ENCODE data around the gene LINC01488.

The LINC01488 gene

GRCh38 chr11:69465236-69466000, 16.0 kb upstream of the LINC01488 start:
- Histone ChIP-seq H4K91ac (ENCODE audit: low read depth, low read length) (no peak overlapping the region), H4K12ac (ENCODE audit: low read depth, low read length) (no peak overlapping the region), H2BK120ac (ENCODE audit: insufficient read depth, low read length, poor library complexity) (no peak overlapping the region), H3K79me2 (ENCODE audit: control insufficient read depth, insufficient read depth, low read length, poor library complexity) (no peaks in the 10 kb centered on the region), H3K23ac (ENCODE audit: low read length) (no peak overlapping the region), H2BK12ac (ENCODE audit: low read length) (no peak overlapping the region), H3K4me1 (ENCODE audit: control insufficient read depth in 1 of 2, insufficient read depth in 2 of 2, low read length in 2 of 2) (no peaks in the 10 kb centered on the region), H3K4me3 (ENCODE audit: low read depth, low read length) (no peak overlapping the region), H3K9ac (ENCODE audit: low read length) (no peak overlapping the region), H2AFZ (ENCODE audit: insufficient read depth, low read length, poor library complexity) (no peak overlapping the region), H3K4ac (ENCODE audit: low read depth, low read length) (no peak overlapping the region), H3K18ac (ENCODE audit: low read length) (no peak overlapping the region), H2AK5ac (ENCODE audit: low read length) (no peak overlapping the region), H3K79me1 (ENCODE audit: low read length) (no peaks in the 10 kb centered on the region), H3K36me3 (ENCODE audit: control insufficient read depth in 1 of 2, insufficient read depth in 2 of 2, low read length in 2 of 2) (no peaks in the 10 kb centered on the region), H2BK5ac (ENCODE audit: low read depth, low read length, poor library complexity) (no peak overlapping the region), H3K14ac (ENCODE audit: low read length) (no peak overlapping the region), H3K27me3 (ENCODE audit: insufficient read depth, low read length) (no peaks in the 10 kb centered on the region), H3K27ac (ENCODE audit: low read depth, low read length) (no peak overlapping the region), H4K8ac (ENCODE audit: low read depth, low read length) (no peak overlapping the region), H3K9me3 (ENCODE audit: insufficient read depth, low read depth, low read length) (no peaks in the 10 kb centered on the region), H3K4me2 (ENCODE audit: low read length) (no peak overlapping the region)
- no CpG with 5 or more reads among the region's 17 CpGs for WGBS (ENCODE audit: extremely low coverage, insufficient coverage, insufficient read length)
- DNase-seq = no peak

- no peak overlapping the region for H3K4ac ChIP-seq (ENCODE audit: low read depth, low read length)
Measured at GRCh38 chr11:69466039-69466438, 15.4 kb upstream of the LINC01488 start.

GRCh38 chr11:69467196-69467595, 14.3 kb upstream of the LINC01488 start:
- H3K79me2 ChIP-seq (ENCODE audit: control insufficient read depth, insufficient read depth, low read length, poor library complexity) = no peaks in the 10 kb centered on the region
- H2BK120ac ChIP-seq (ENCODE audit: insufficient read depth, low read length, poor library complexity) = no peak overlapping the region
- no peak overlapping the region for H2BK12ac ChIP-seq (ENCODE audit: low read length)
- no peak for DNase-seq
- H3K27me3 ChIP-seq (ENCODE audit: insufficient read depth, low read length) = no peaks in the 10 kb centered on the region
- H4K8ac ChIP-seq (ENCODE audit: low read depth, low read length) = no peak overlapping the region
- H3K4me2 ChIP-seq (ENCODE audit: low read length) = no peak overlapping the region
- H2AFZ ChIP-seq (ENCODE audit: insufficient read depth, low read length, poor library complexity) = no peak overlapping the region
- WGBS (ENCODE audit: extremely low coverage, insufficient coverage, insufficient read length) = no CpG with 5 or more reads among the region's 4 CpGs
- no peak overlapping the region for H3K4ac ChIP-seq (ENCODE audit: low read depth, low read length)
- no peaks in the 10 kb centered on the region for H3K79me1 ChIP-seq (ENCODE audit: low read length)
- no peak overlapping the region for H3K9ac ChIP-seq (ENCODE audit: low read length)
- no peak overlapping the region for H2AK5ac ChIP-seq (ENCODE audit: low read length)
- no peak overlapping the region for H3K23ac ChIP-seq (ENCODE audit: low read length)
- H4K91ac ChIP-seq (ENCODE audit: low read depth, low read length) = no peak overlapping the region
- no peak overlapping the region for H2BK5ac ChIP-seq (ENCODE audit: low read depth, low read length, poor library complexity)
- no peak overlapping the region for H3K14ac ChIP-seq (ENCODE audit: low read length)
- no peak overlapping the region for H3K4me3 ChIP-seq (ENCODE audit: low read depth, low read length)
- no peaks in the 10 kb centered on the region for H3K4me1 ChIP-seq (ENCODE audit: control insufficient read depth in 1 of 2, insufficient read depth in 2 of 2, low read length in 2 of 2)
- no peaks in the 10 kb centered on the region for H3K36me3 ChIP-seq (ENCODE audit: control insufficient read depth in 1 of 2, insufficient read depth in 2 of 2, low read length in 2 of 2)
- H4K12ac ChIP-seq (ENCODE audit: low read depth, low read length) = no peak overlapping the region
- H3K27ac ChIP-seq (ENCODE audit: low read depth, low read length) = no peak overlapping the region
- no peak overlapping the region for H3K18ac ChIP-seq (ENCODE audit: low read length)
- no peaks in the 10 kb centered on the region for H3K9me3 ChIP-seq (ENCODE audit: insufficient read depth, low read depth, low read length)

More at GRCh38 chr11:69466039-69466438, 15.4 kb upstream of the LINC01488 start:
- Histone ChIP-seq H3K18ac (ENCODE audit: low read length) (no peak overlapping the region), H3K27ac (ENCODE audit: low read depth, low read length) (no peak overlapping the region), H3K27me3 (ENCODE audit: insufficient read depth, low read length) (no peaks in the 10 kb centered on the region), H4K8ac (ENCODE audit: low read depth, low read length) (no peak overlapping the region), H3K4me2 (ENCODE audit: low read length) (no peak overlapping the region), H3K79me1 (ENCODE audit: low read length) (no peaks in the 10 kb centered on the region), H2BK120ac (ENCODE audit: insufficient read depth, low read length, poor library complexity) (no peak overlapping the region), H2AFZ (ENCODE audit: insufficient read depth, low read length, poor library complexity) (no peak overlapping the region), H2AK5ac (ENCODE audit: low read length) (no peak overlapping the region), H3K9me3 (ENCODE audit: insufficient read depth, low read depth, low read length) (no peaks in the 10 kb centered on the region), H3K36me3 (ENCODE audit: control insufficient read depth in 1 of 2, insufficient read depth in 2 of 2, low read length in 2 of 2) (no peaks in the 10 kb centered on the region), H3K14ac (ENCODE audit: low read length) (no peak overlapping the region), H4K91ac (ENCODE audit: low read depth, low read length) (no peak overlapping the region), H3K4me1 (ENCODE audit: control insufficient read depth in 1 of 2, insufficient read depth in 2 of 2, low read length in 2 of 2) (no peaks in the 10 kb centered on the region), H3K4me3 (ENCODE audit: low read depth, low read length) (no peak overlapping the region), H3K79me2 (ENCODE audit: control insufficient read depth, insufficient read depth, low read length, poor library complexity) (no peaks in the 10 kb centered on the region), H4K12ac (ENCODE audit: low read depth, low read length) (no peak overlapping the region), H2BK12ac (ENCODE audit: low read length) (no peak overlapping the region), H3K23ac (ENCODE audit: low read length) (no peak overlapping the region), H2BK5ac (ENCODE audit: low read depth, low read length, poor library complexity) (no peak overlapping the region), H3K9ac (ENCODE audit: low read length) (no peak overlapping the region)
- WGBS (ENCODE audit: extremely low coverage, insufficient coverage, insufficient read length) = no CpG with 5 or more reads among the region's 6 CpGs
- no peak for DNase-seq

- no peak overlapping the region for H2BK12ac ChIP-seq (ENCODE audit: low read length)
- no CpG with 5 or more reads among the region's 9 CpGs for WGBS (ENCODE audit: extremely low coverage, insufficient coverage, insufficient read length)
- H2AFZ ChIP-seq (ENCODE audit: insufficient read depth, low read length, poor library complexity) = no peak overlapping the region
- no peak for DNase-seq
- H3K18ac ChIP-seq (ENCODE audit: low read length) = no peak overlapping the region
- no peaks in the 10 kb centered on the region for H3K79me2 ChIP-seq (ENCODE audit: control insufficient read depth, insufficient read depth, low read length, poor library complexity)
- H3K36me3 ChIP-seq (ENCODE audit: control insufficient read depth in 1 of 2, insufficient read depth in 2 of 2, low read length in 2 of 2) = no peaks in the 10 kb centered on the region
- no peak overlapping the region for H3K4ac ChIP-seq (ENCODE audit: low read depth, low read length)
- no peak overlapping the region for H2AK5ac ChIP-seq (ENCODE audit: low read length)
- H3K23ac ChIP-seq (ENCODE audit: low read length) = no peak overlapping the region
- no peak overlapping the region for H3K4me2 ChIP-seq (ENCODE audit: low read length)
- H4K12ac ChIP-seq (ENCODE audit: low read depth, low read length) = no peak overlapping the region
- H3K9ac ChIP-seq (ENCODE audit: low read length) = no peak overlapping the region
- no peak overlapping the region for H4K91ac ChIP-seq (ENCODE audit: low read depth, low read length)
- no peaks in the 10 kb centered on the region for H3K9me3 ChIP-seq (ENCODE audit: insufficient read depth, low read depth, low read length)
- no peak overlapping the region for H4K8ac ChIP-seq (ENCODE audit: low read depth, low read length)
- no peak overlapping the region for H3K27ac ChIP-seq (ENCODE audit: low read depth, low read length)
- H3K27me3 ChIP-seq (ENCODE audit: insufficient read depth, low read length) = no peaks in the 10 kb centered on the region
- no peaks in the 10 kb centered on the region for H3K79me1 ChIP-seq (ENCODE audit: low read length)
- no peak overlapping the region for H3K4me3 ChIP-seq (ENCODE audit: low read depth, low read length)
- no peak overlapping the region for H2BK5ac ChIP-seq (ENCODE audit: low read depth, low read length, poor library complexity)
- H3K14ac ChIP-seq (ENCODE audit: low read length) = no peak overlapping the region
- H2BK120ac ChIP-seq (ENCODE audit: insufficient read depth, low read length, poor library complexity) = no peak overlapping the region
- H3K4me1 ChIP-seq (ENCODE audit: control insufficient read depth in 1 of 2, insufficient read depth in 2 of 2, low read length in 2 of 2) = no peaks in the 10 kb centered on the region
Measured at GRCh38 chr11:69467646-69468045, 13.8 kb upstream of the LINC01488 start.
